HUES6 (cell line): Measurements from ENCODE around the gene IL13.
"Not testable (repeated sequence)": the region's sequence is repeated elsewhere in the genome, so short reads cannot be mapped to it uniquely, and the experiment has no call there.

Source experiments
- H3K27ac ChIP-seq: 2 replicates; pipeline ENCODE4 v1.7.0; 2013; ENCODE audit warnings: low read depth, mild to moderate bottlenecking, low read length, inconsistent platforms
- H3K27me3 ChIP-seq: 2 replicates; pipeline ENCODE4 v1.6.1; 2013; ENCODE audit warnings: low read length; ENCODE audit not compliant: control insufficient read depth, insufficient read depth
- H3K36me3 ChIP-seq: 2 replicates; pipeline ENCODE4 v1.6.1; 2013; ENCODE audit warnings: low read length; ENCODE audit not compliant: control insufficient read depth, insufficient read depth
- H3K4me1 ChIP-seq: 2 replicates; pipeline ENCODE4 v1.6.1; 2013; ENCODE audit warnings: low read length; ENCODE audit not compliant: control insufficient read depth, insufficient read depth
- H3K4me3 ChIP-seq: 2 replicates; pipeline ENCODE4 v1.5.1; 2013; ENCODE audit warnings: low read depth, low read length
- H3K9ac ChIP-seq: one replicate; pipeline ENCODE4 v1.6.1; 2013; ENCODE audit warnings: mild to moderate bottlenecking, low read length
- H3K9me3 ChIP-seq: 2 replicates; pipeline ENCODE4 v1.6.1; 2013; ENCODE audit warnings: low read depth, low read length; ENCODE audit not compliant: control insufficient read depth, insufficient read depth

IL13 gene

DNA sequence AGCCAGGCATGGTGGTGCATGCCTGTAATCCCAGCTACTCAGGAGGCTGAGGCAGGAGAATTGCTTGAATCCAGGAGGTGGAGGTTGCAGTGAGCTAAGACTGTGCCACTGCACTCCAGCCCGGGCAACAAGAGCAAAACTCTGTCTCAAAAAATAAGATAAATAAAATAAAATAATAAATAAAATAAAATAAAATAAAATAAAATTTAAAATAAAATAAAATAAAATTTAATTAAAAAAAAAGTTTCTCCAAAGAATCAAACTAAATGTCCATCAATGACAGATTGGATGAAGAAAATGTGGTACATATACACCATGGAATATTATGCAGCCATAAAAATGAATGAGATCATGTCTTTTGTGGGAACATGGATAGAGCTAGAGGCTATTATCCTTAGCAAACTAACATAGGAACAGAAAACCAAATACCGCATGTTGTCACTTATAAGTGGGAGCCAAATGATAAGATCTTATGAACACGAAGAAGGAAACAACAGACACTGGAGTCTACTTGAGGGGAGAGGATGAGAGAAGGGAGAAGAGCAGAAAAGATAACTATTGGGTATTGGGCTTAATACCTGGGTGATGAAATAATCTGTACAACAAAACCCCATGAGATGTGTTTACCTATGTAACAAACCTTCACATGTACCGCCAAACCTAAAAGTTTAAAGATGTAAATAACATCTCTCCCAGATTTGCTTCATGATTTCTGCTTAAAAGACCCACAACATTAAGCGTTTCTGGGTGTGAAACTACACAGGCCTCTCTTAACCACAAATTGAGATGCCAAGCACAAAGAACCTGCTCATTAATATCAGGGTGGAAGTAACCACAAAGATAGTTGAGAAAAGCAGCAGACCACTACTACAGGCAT, 34.0 kb downstream of the IL13 start:
- not testable (repeated sequence) for H3K9me3 ChIP-seq, H3K9ac ChIP-seq

DNA sequence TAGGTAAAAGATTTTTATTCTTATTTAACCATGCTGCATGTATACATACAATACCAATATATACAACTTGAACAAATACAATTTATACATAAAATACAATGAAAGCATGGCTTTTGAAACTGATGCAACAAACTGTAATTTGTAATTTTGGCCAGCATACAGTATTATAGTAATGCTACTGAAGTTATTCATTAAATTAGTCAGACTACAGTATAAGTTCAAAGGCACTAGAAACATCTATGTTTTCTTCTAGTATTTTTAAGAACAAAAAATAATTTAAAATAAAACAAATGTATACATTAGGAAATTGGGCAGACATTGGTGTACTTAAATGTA, 34.6 kb downstream of the IL13 start:
- Histone ChIP-seq H3K27ac (no peak overlapping the region), H3K9me3 (no peaks in the 10 kb centered on the region), H3K9ac (no peak overlapping the region), H3K36me3 (no peaks in the 10 kb centered on the region), H3K27me3 (no peaks in the 10 kb centered on the region), H3K4me1 (no peaks in the 10 kb centered on the region), H3K4me3 (no peak overlapping the region)

More for the DNA sequence above, 34.0 kb downstream of the IL13 start:
- H3K27ac ChIP-seq, H3K4me3 ChIP-seq, H3K27me3 ChIP-seq, H3K36me3 ChIP-seq, H3K4me1 ChIP-seq: not testable (repeated sequence)

DNA sequence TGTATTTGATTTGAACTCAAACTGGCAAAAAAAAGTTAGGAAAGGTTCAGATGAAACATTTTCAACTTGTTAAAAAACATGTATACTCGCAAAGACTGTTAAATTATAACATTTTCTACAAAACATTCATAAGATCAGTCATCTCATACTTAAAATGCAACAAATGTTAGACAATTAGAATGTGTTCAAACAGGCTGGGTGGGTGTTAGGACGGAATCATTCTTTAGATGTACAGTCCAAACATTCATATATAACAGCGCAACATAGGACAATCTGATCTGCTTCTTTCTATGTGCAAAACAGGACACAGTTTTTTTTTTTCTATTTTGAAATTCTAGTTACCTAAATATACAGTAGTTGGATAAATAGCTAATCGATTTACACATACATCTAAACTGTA, 38.0 kb downstream of the IL13 start:
- Histone ChIP-seq H3K27me3 (no peaks in the 10 kb centered on the region), H3K9ac (no peak overlapping the region), H3K9me3 (no peaks in the 10 kb centered on the region), H3K4me3 (no peak overlapping the region), H3K36me3 (peaks cover 3% of the 10 kb centered on the region; the same call in 1 of the 2 replicates), H3K4me1 (no peaks in the 10 kb centered on the region), H3K27ac (no peak overlapping the region)

DNA sequence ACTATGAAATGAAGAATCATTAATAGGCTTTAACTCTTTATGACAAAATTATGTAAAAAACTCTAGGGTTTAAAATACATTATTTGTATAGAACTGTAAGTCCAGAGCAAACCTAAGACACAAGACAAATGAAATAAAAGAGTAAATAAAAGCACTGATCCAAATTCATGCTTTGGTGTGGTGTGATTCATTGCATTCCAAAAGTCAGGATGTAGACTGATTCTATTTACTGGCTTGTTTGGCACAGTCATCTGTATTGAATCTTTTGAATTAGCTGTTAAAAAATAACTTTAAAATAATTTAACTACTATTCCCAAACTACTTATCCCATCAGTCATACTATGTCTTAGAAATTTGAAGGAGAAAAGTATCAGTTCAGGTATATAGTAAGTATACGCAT, 46.9 kb downstream of the IL13 start:
- Histone ChIP-seq H3K4me3 (no peak overlapping the region), H3K9me3 (no peaks in the 10 kb centered on the region), H3K36me3 (peaks cover 16% of the 10 kb centered on the region), H3K27ac (no peak overlapping the region), H3K27me3 (no peaks in the 10 kb centered on the region), H3K9ac (no peak overlapping the region), H3K4me1 (no peaks in the 10 kb centered on the region)

DNA sequence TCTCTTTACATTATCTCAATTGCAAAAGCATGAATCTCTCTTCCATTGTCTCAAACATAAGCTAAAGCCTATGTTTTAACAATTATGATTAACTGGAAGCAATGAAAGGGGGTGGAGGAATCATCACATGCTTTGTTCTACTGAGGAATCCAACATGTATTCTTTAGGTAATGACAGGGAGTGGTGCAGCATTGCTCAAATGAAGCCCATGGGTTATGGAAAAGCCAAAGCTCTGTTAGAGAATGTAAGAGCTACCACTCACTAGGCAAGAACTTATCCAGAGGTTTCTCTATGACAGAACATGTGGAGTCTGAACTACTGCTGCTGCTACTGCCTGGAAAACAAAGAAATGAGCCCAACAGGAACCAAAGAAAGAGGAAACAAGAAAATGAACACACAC, 50.7 kb downstream of the IL13 start:
- Histone ChIP-seq H3K4me3 (no peak overlapping the region), H3K27me3 (no peaks in the 10 kb centered on the region), H3K9me3 (no peaks in the 10 kb centered on the region), H3K27ac (no peak overlapping the region), H3K36me3 (no peaks in the 10 kb centered on the region), H3K9ac (no peak overlapping the region), H3K4me1 (no peaks in the 10 kb centered on the region)
